Measurements from ENCODE around the gene SPECC1. TPM values are rescaled to one million over a fixed set of nuclear protein-coding genes. Genes with fewer than 3 reads are reported as not detected.
"Not testable (repeated sequence)": the region's sequence is repeated elsewhere in the genome, so short reads cannot be mapped to it uniquely, and the experiment has no call there.

SPECC1 gene
- total RNA-seq, 2 donors from 2014 or later, result 15.8 to 17.4 TPM

DNA sequence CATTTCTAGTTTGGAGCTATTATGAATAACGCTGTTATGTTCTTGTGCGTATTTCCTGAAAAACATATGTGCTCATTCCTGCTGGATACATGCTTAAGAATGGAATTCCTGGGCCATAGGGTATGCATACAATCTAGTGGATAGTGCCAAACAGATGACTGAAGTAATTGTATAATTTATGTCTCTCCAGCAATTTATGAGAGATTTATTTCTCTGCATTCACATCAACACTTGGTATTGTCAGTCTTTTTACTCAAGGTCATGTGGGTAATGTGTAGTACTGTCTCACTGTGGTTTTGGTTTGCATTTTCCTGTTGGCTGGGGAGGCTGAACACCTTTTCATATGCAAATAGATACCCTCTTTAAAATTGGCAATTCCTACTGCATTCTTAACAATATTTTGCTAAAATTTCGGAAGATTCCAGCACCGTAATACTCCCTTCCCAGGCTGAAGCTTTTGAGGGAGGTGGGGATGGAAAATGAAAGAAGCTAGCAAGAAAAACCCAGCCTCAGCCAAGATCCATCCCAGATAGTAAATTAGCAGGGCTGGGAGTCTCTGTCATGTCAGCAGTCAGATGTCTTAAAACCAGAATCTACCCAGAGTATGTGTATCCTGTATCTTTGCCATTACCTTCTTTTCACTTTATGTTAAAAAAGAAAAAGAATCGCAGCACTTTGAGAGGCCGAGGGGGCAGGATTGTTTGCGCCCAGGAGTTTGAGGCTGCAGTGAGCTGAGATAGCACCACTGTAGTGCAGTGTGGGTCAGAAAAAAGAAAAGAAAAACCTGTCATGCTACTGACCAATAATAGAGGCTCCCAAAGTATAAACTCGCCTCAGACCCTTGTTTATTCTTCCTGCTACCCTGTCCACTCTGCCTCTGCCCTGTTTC is 253.3 kb downstream of the SPECC1 start:
- H3K36me3 ChIP-seq (replicated peaks in 1 of 2; ENCODE audit: insufficient read depth in 1 of 2, low read depth in 2 of 2), result peaks cover 0 to 2% of the 10 kb centered on the region in 2 donors
- H3K27me3 ChIP-seq, result no peaks in the 10 kb centered on the region
- no peak overlapping the region for H3K4me3 ChIP-seq
- TF ChIP-seq POLR2A (IDR thresholded peaks at IDR 0.05), result no peak
- TF ChIP-seq, protein P1, sequence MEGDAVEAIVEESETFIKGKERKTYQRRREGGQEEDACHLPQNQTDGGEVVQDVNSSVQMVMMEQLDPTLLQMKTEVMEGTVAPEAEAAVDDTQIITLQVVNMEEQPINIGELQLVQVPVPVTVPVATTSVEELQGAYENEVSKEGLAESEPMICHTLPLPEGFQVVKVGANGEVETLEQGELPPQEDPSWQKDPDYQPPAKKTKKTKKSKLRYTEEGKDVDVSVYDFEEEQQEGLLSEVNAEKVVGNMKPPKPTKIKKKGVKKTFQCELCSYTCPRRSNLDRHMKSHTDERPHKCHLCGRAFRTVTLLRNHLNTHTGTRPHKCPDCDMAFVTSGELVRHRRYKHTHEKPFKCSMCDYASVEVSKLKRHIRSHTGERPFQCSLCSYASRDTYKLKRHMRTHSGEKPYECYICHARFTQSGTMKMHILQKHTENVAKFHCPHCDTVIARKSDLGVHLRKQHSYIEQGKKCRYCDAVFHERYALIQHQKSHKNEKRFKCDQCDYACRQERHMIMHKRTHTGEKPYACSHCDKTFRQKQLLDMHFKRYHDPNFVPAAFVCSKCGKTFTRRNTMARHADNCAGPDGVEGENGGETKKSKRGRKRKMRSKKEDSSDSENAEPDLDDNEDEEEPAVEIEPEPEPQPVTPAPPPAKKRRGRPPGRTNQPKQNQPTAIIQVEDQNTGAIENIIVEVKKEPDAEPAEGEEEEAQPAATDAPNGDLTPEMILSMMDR (IDR thresholded peaks at IDR 0.05), result no peak
- H3K9me3 ChIP-seq, result no peaks in the 10 kb centered on the region
- DNase-seq (no peak), ATAC-seq (no peak)
- intact Hi-C loops (cut with DNase I), result no loop called here
- H3K4me1 ChIP-seq, result no peaks in the 10 kb centered on the region
- 90 to 93% methylated on average over 8 of the region's 8 CpGs for WGBS, 2 donors
- no peak overlapping the region for H3K27ac ChIP-seq

- H3K36me3 ChIP-seq (replicated peaks in 1 of 2; ENCODE audit: insufficient read depth in 1 of 2, low read depth in 2 of 2); H3K27ac ChIP-seq; H3K4me3 ChIP-seq; intact Hi-C loops (cut with DNase I); DNase-seq; ATAC-seq; H3K4me1 ChIP-seq; H3K27me3 ChIP-seq; H3K9me3 ChIP-seq: not testable (repeated sequence)
- 77 to 91% methylated on average over 5 of the region's 5 CpGs for WGBS, 2 donors
These were observed 253.9 kb downstream of the SPECC1 start for GRCh38 chr17:20263115-20263433.

DNA sequence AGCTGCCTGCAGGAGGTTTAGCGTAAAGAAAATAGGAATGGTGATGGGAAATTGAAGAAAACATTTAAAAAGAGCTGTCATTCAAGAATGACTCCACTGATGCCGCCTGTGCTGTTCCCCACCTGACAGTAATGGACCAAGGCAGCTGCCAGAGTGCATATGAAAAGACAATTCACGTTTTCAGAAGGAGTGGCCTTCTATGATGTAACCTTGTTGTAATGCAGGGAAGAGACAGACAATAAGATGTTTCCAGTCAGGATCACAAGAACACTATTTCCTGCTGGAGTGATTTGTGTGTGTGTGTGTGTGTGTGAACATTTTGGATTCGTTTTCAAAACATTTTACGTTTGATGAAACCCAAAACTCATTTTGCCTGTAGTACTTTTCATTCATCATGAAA is 254.4 kb downstream of the SPECC1 start:
- no peak overlapping the region for H3K4me3 ChIP-seq
- TF ChIP-seq, protein P1 (IDR thresholded peaks at IDR 0.05), result no peak
- TF ChIP-seq POLR2A (IDR thresholded peaks at IDR 0.05), result no peak
- H3K9me3 ChIP-seq, result no peaks in the 10 kb centered on the region
- intact Hi-C loops (cut with DNase I), result no loop called here
- no peaks in the 10 kb centered on the region for H3K27me3 ChIP-seq
- ATAC-seq (no peak), DNase-seq (no peak)
- H3K27ac ChIP-seq, result no peak overlapping the region
- H3K4me1 ChIP-seq, result no peaks in the 10 kb centered on the region
- 83 to 90% methylated on average over 5 of the region's 5 CpGs for WGBS, 2 donors
- peaks cover 0 to 2% of the 10 kb centered on the region in 2 donors for H3K36me3 ChIP-seq (replicated peaks in 1 of 2; ENCODE audit: insufficient read depth in 1 of 2, low read depth in 2 of 2)

- Histone ChIP-seq H3K36me3 (replicated peaks in 1 of 2; ENCODE audit: insufficient read depth in 1 of 2, low read depth in 2 of 2) (no peaks in the 10 kb centered on the region), H3K9me3 (no peaks in the 10 kb centered on the region), H3K4me3 (no peak overlapping the region), H3K4me1 (no peaks in the 10 kb centered on the region), H3K27me3 (no peaks in the 10 kb centered on the region), H3K27ac (no peak overlapping the region)
- no peak for TF ChIP-seq POLR2A (IDR thresholded peaks at IDR 0.05)
- TF ChIP-seq, protein P1 (IDR thresholded peaks at IDR 0.05), result no peak
- intact Hi-C loops (cut with DNase I), result no loop called here
- DNase-seq (no peak), ATAC-seq (no peak)
- WGBS, 2 donors, result 74 to 86% methylated on average over 6 of the region's 6 CpGs
These were observed 255.8 kb downstream of the SPECC1 start for GRCh38 chr17:20264996-20265395.

DNA sequence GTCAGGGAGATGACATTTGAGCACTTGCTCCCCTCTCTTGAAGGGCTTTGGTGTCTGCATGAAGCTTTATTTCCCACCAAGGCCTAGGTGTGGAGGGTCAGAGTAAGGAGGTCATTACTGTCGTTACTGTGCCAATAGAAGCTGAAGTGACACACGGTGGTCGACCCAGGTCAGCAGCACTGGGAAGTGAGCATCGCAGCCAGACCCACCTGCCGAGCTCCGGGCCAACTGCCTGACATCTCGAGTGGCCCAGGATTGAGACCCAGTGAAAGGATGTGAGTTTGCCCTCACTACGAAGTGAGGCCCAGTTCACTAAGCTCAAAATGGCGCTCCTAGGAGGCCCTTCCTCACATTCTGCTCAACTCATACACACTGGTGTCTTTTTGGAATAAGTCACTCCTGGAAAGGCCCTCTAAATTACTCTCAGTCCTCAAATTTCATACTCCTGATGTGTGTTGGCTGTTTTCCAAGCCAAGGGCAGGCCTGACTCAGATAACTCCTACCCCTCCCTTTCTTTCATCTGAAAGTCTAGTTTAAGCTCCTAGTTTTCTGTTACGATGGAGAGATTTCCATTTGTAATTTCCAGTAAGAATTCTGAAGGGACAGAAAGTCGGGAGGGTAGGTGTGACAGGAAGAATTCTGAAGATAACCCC is 257.8 kb downstream of the SPECC1 start:
- H3K36me3 ChIP-seq (replicated peaks in 1 of 2; ENCODE audit: insufficient read depth in 1 of 2, low read depth in 2 of 2), result no peaks in the 10 kb centered on the region
- no peak overlapping the region for H3K27ac ChIP-seq
- no peak overlapping the region for H3K4me3 ChIP-seq
- TF ChIP-seq, protein P1 (IDR thresholded peaks at IDR 0.05), result no peak
- TF ChIP-seq POLR2A (IDR thresholded peaks at IDR 0.05), result no peak
- no peaks in the 10 kb centered on the region for H3K9me3 ChIP-seq
- no peaks in the 10 kb centered on the region for H3K27me3 ChIP-seq
- ATAC-seq (no peak), DNase-seq (peak in 1 of 4 donors; percentile 20)
- intact Hi-C loops (cut with DNase I), result no loop called here
- 91 to 92% methylated on average over 10 to 11 of the region's 11 CpGs for WGBS, 2 donors
- no peaks in the 10 kb centered on the region for H3K4me1 ChIP-seq
